ENCODE results near the gene LY86.

Gene LY86

GRCh38 chr6:6547110-6547879, 41.2 kb upstream of the LY86 start:
- peak; percentile 88 for TF ChIP-seq CTCF (IDR thresholded peaks at IDR 0.05; ENCODE audit: low read depth, low read length, missing control alignments)
- H3K4me3 ChIP-seq (ENCODE audit: low read depth, low read length): peak overlapping the region; percentile 56
- peak; percentile 57 for DNase-seq (ENCODE audit: low read depth)

- no peak for DNase-seq (ENCODE audit: low read depth)
Observed at GRCh38 chr6:6556161-6556737, 32.3 kb upstream of the LY86 start.

GRCh38 chr6:6556738-6557503, 31.6 kb upstream of the LY86 start:
- no peak for DNase-seq (ENCODE audit: low read depth)
- peak; percentile 88 for TF ChIP-seq CTCF (IDR thresholded peaks at IDR 0.05; ENCODE audit: low read depth, low read length, missing control alignments)
- H3K4me3 ChIP-seq (ENCODE audit: low read depth, low read length): no peak overlapping the region

More at GRCh38 chr6:6556161-6556737, 32.3 kb upstream of the LY86 start:
- TF ChIP-seq CTCF (IDR thresholded peaks at IDR 0.05; ENCODE audit: low read depth, low read length, missing control alignments): no peak
- no peak overlapping the region for H3K4me3 ChIP-seq (ENCODE audit: low read depth, low read length)

- DNase-seq (ENCODE audit: low read depth): no peak
- no peak for TF ChIP-seq CTCF (IDR thresholded peaks at IDR 0.05; ENCODE audit: low read depth, low read length, missing control alignments)
- no peak overlapping the region for H3K4me3 ChIP-seq (ENCODE audit: low read depth, low read length)
Observed at GRCh38 chr6:6557504-6557839, 31.0 kb upstream of the LY86 start.

GRCh38 chr6:6557886-6558285, 30.6 kb upstream of the LY86 start:
- TF ChIP-seq CTCF (IDR thresholded peaks at IDR 0.05; ENCODE audit: low read depth, low read length, missing control alignments): no peak
- DNase-seq (ENCODE audit: low read depth): no peak

GRCh38 chr6:6559994-6560570, 28.4 kb upstream of the LY86 start:
- TF ChIP-seq CTCF (IDR thresholded peaks at IDR 0.05; ENCODE audit: low read depth, low read length, missing control alignments): no peak
- DNase-seq (ENCODE audit: low read depth): no peak
- H3K4me3 ChIP-seq (ENCODE audit: low read depth, low read length): no peak overlapping the region

More at GRCh38 chr6:6557886-6558285, 30.6 kb upstream of the LY86 start:
- no peak overlapping the region for H3K4me3 ChIP-seq (ENCODE audit: low read depth, low read length)
